ENCODE data around the gene GLIS1. TPM values are rescaled to one million over a fixed set of nuclear protein-coding genes. Genes with fewer than 3 reads are reported as not detected.

The GLIS1 gene
- polyA plus RNA-seq, 1 donor from 2014 or later: not detected

- no peaks in the 10 kb centered on the region for H3F3A ChIP-seq (ENCODE audit: insufficient read depth, low read length, poor library complexity, severe bottlenecking)
- H3K4me2 ChIP-seq (ENCODE audit: low read length): no peak overlapping the region
- no peaks in the 10 kb centered on the region for H4K20me1 ChIP-seq (ENCODE audit: insufficient read depth)
- H3K79me2 ChIP-seq (replicated peaks; ENCODE audit: insufficient read depth, low read length): no peaks in the 10 kb centered on the region
- no peak overlapping the region for H2AFZ ChIP-seq (ENCODE audit: low read depth, low read length)
- no peak overlapping the region for H3K27ac ChIP-seq (ENCODE audit: low read length)
- H3K9me3 ChIP-seq (ENCODE audit: low read length): no peaks in the 10 kb centered on the region
- H3K9ac ChIP-seq (ENCODE audit: low read length): no peak overlapping the region
- no peaks in the 10 kb centered on the region for H3K9me2 ChIP-seq (ENCODE audit: insufficient read depth, low read length)
- TF ChIP-seq RAD21 (conservative IDR thresholded peaks at IDR 0.05) (no peak), MXI1 (conservative IDR thresholded peaks at IDR 0.05; ENCODE audit: poor library complexity, severe bottlenecking) (no peak), EP300 (conservative IDR thresholded peaks at IDR 0.05; ENCODE audit: poor library complexity, severe bottlenecking) (no peak), POLR2AphosphoS5 (IDR thresholded peaks at IDR 0.05) (no peak), REST (IDR thresholded peaks at IDR 0.05; ENCODE audit: borderline replicate concordance) (no peak), CTCF (IDR thresholded peaks at IDR 0.05; ENCODE audit: poor library complexity, severe bottlenecking) (no peak), EZH2 (IDR thresholded peaks at IDR 0.05; ENCODE audit: borderline replicate concordance, insufficient read depth, low read length, poor library complexity, severe bottlenecking) (no peak), SMC3 (conservative IDR thresholded peaks at IDR 0.05; ENCODE audit: poor library complexity) (no peak), TAF1 (IDR thresholded peaks at IDR 0.05; ENCODE audit: low read depth) (no peak)
- H3K4me3 ChIP-seq (ENCODE audit: low read length): no peak overlapping the region
- H3K36me3 ChIP-seq (ENCODE audit: insufficient read depth, low read length): no peaks in the 10 kb centered on the region
- H3K27me3 ChIP-seq (ENCODE audit: insufficient read depth, low read depth, low read length): no peaks in the 10 kb centered on the region
These were observed 163.0 kb downstream of the GLIS1 start for GRCh38 chr1:53575955-53576320.

- H3K27ac ChIP-seq (ENCODE audit: low read length): no peak overlapping the region
- H4K20me1 ChIP-seq (ENCODE audit: insufficient read depth): no peaks in the 10 kb centered on the region
- no peak overlapping the region for H2AFZ ChIP-seq (ENCODE audit: low read depth, low read length)
These were observed 163.6 kb downstream of the GLIS1 start for GRCh38 chr1:53575141-53575954.

More at GRCh38 chr1:53575141-53575954, 163.6 kb downstream of the GLIS1 start:
- Histone ChIP-seq H3F3A (ENCODE audit: insufficient read depth, low read length, poor library complexity, severe bottlenecking) (no peaks in the 10 kb centered on the region), H3K4me2 (ENCODE audit: low read length) (no peak overlapping the region), H3K79me2 (replicated peaks; ENCODE audit: insufficient read depth, low read length) (no peaks in the 10 kb centered on the region), H3K9me3 (ENCODE audit: low read length) (no peaks in the 10 kb centered on the region), H3K9ac (ENCODE audit: low read length) (no peak overlapping the region), H3K27me3 (ENCODE audit: insufficient read depth, low read depth, low read length) (no peaks in the 10 kb centered on the region), H3K36me3 (ENCODE audit: insufficient read depth, low read length) (no peaks in the 10 kb centered on the region), H3K4me3 (ENCODE audit: low read length) (no peak overlapping the region), H3K9me2 (ENCODE audit: insufficient read depth, low read length) (no peaks in the 10 kb centered on the region)
- no peak for TF ChIP-seq MXI1 (conservative IDR thresholded peaks at IDR 0.05; ENCODE audit: poor library complexity, severe bottlenecking)
- no peak for TF ChIP-seq RAD21 (conservative IDR thresholded peaks at IDR 0.05)
- no peak for TF ChIP-seq TAF1 (IDR thresholded peaks at IDR 0.05; ENCODE audit: low read depth)
- no peak for TF ChIP-seq SMC3 (conservative IDR thresholded peaks at IDR 0.05; ENCODE audit: poor library complexity)
- no peak for TF ChIP-seq EP300 (conservative IDR thresholded peaks at IDR 0.05; ENCODE audit: poor library complexity, severe bottlenecking)
- no peak for TF ChIP-seq POLR2AphosphoS5 (IDR thresholded peaks at IDR 0.05)
- TF ChIP-seq EZH2 (IDR thresholded peaks at IDR 0.05; ENCODE audit: borderline replicate concordance, insufficient read depth, low read length, poor library complexity, severe bottlenecking): no peak
- no peak for TF ChIP-seq REST (IDR thresholded peaks at IDR 0.05; ENCODE audit: borderline replicate concordance)
- TF ChIP-seq CTCF (IDR thresholded peaks at IDR 0.05; ENCODE audit: poor library complexity, severe bottlenecking): no peak

Measured in neural cell (in vitro differentiated cells).